Measurements from ENCODE around the gene ETHE1.

Gene ETHE1, protein sequence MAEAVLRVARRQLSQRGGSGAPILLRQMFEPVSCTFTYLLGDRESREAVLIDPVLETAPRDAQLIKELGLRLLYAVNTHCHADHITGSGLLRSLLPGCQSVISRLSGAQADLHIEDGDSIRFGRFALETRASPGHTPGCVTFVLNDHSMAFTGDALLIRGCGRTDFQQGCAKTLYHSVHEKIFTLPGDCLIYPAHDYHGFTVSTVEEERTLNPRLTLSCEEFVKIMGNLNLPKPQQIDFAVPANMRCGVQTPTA

DNA sequence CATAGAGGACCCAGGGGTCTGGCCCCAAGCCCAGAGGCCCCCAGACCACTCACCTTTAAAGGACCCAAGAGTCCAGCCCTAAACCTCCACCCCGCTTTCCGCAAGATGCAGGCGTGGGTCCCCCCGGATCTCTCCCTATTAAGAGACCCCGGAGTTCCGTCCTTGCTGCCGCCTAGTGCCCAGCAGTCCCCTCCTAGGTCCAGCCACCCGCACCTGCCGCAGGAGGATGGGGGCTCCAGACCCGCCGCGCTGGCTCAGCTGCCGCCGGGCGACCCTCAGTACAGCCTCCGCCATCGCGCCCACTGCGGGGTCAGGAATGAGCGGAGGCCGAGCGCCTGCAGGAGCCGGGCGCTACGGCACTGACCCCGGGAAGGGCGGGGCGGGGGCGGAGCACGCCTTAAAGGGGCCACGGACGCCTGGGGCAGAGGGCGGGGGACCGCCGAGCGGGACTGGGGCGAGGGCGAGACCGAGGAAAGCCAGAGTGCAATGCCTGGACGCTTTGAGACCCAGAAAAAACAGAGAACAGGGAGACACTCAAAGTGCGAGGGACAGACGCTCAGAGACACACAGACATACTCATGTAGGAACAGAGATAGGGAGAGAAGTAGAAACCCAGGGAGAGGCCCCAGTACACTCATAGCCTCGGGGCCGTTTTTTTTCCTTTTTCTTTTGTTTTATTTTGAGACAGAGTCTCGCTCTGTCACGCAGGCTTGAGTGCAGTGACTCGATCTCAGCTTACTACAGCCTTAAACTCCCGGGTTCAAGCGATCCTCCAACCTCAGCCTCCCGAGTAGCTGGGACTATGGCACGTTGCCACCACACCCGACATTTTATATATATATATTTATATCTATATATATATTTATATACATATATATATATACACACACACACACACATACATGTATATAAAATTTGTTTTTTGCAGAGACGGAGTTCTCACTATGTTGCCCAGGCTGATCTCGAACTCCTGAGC, at the start of gene ETHE1:
Gene ETHE1, minus strand, starts transcription at position 318 of the 976 bp plus-strand sequence. Its CDS starts 24 bp downstream, at position 294.
- Histone ChIP-seq H3K4me3 (peak within 1 kb of the TSS; percentile 82), H3K4me1 (peaks cover 9% of the 10 kb centered on the region), H3K36me3 (replicated peaks) (no peaks in the 10 kb centered on the region), H3K9me3 (no peaks in the 10 kb centered on the region), H3K27me3 (ENCODE audit: low read depth) (no peaks in the 10 kb centered on the region)
- in situ Hi-C loops (cut with MboI; ENCODE audit: low sequenced_read_pairs), result no loop called here
- DNase-seq (ENCODE audit: low spot score in 2 of 2), result peak; percentile 75 to 93

DNA sequence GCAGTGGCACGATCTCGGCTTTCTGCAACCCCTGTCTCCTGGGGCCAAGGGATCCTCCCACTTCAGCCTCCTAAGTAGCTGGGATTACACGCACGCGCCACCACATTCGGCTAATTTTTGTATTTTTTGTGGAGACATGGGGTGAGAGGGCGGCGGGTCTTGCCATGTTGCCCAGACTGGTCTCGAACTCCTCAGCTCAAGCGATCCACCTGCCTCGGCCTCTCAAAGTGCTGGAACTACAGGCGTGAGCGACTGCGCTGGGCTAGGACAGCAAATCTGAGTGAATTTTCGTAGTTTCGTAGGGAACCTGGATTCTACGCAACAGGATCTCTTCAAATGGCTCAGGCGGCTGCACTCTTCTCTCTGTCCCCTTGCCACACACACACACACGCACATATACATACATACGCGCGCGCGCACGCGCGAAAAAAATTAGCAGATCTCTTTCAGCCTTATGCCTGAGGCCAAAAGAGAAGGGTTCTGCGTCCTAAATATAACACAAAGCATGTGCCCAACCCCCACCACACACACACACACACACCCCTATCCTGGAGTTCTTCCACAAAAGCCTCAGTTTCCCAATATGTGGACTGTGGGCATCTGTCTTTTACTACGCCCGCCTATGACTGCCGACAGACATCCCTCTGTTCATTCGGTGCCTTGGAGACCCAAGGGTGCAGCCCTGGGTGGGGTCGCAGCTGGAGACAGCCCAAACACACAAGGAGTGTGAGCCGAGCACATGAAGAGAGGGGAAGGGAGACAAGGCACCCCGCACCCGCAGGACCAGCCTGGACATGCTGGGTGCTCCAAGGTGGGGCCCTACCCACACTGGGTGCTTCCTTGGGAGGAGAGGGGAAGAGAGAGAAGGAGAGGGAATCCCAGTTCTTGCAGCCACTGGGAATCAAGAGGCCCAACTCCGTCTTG, 49.2 kb upstream of the ETHE1 start:
- peaks cover 4% of the 10 kb centered on the region; the same call in 1 of the 2 replicates for H3K27me3 ChIP-seq (ENCODE audit: low read depth)
- no peaks in the 10 kb centered on the region for H3K36me3 ChIP-seq (replicated peaks)
- no peaks in the 10 kb centered on the region for H3K9me3 ChIP-seq
- DNase-seq (ENCODE audit: low spot score in 2 of 2), result no peak
- H3K4me1 ChIP-seq, result peaks cover 4% of the 10 kb centered on the region
- in situ Hi-C loops (cut with MboI; ENCODE audit: low sequenced_read_pairs), result no loop called here
- H3K4me3 ChIP-seq, result peak overlapping the region; percentile 82

GRCh38 chr19:43575156-43575950, 48.4 kb upstream of the ETHE1 start, which contains the start of the genes PINLYP and XRCC1:
Gene PINLYP, plus strand, starts transcription at chr19:43575801. Its CDS starts 1,391 bp downstream, at chr19:43577192.
Gene XRCC1, minus strand, starts transcription at chr19:43575527. Its CDS starts 69 bp downstream, at chr19:43575458.
- no peaks in the 10 kb centered on the region for H3K36me3 ChIP-seq (replicated peaks)
- peak; percentile 95 to 99 for DNase-seq (ENCODE audit: low spot score in 2 of 2)
- H3K27me3 ChIP-seq (ENCODE audit: low read depth), result peaks cover 4% of the 10 kb centered on the region; the same call in 1 of the 2 replicates
- H3K4me3 ChIP-seq, result peak within 1 kb of the TSS; percentile 82
- in situ Hi-C loops (cut with MboI; ENCODE audit: low sequenced_read_pairs), result no loop called here
- no peaks in the 10 kb centered on the region for H3K9me3 ChIP-seq
- peaks cover 4% of the 10 kb centered on the region for H3K4me1 ChIP-seq

GRCh38 chr19:43574424-43575155, 47.6 kb upstream of the ETHE1 start:
- peaks cover 4% of the 10 kb centered on the region; the same call in 1 of the 2 replicates for H3K27me3 ChIP-seq (ENCODE audit: low read depth)
- H3K4me3 ChIP-seq, result peak overlapping the region; percentile 82
- in situ Hi-C loops (cut with MboI; ENCODE audit: low sequenced_read_pairs), result no loop called here
- H3K9me3 ChIP-seq, result no peaks in the 10 kb centered on the region
- peaks cover 4% of the 10 kb centered on the region for H3K4me1 ChIP-seq
- no peaks in the 10 kb centered on the region for H3K36me3 ChIP-seq (replicated peaks)
- DNase-seq (ENCODE audit: low spot score in 2 of 2), result peak in 1 of 2 experiments; percentile 25

DNA sequence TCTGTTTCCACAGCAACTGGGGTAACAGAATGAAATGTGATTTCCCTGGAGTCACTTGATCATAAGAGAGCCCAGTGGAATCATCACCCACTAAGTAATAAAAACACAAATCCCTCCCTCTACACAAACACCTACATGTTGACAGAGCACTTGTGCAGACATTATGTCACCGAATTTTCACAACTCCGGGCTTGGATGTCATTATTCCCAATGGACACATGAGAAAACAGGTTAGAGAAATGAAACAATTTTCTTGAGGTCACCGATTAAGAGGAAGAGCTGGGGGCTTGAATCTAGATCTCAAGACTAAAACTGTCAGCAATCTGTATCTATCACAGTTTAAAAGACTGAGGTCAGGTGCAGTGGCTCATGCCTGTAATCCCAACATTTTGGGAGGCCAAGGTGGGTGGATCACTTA, 45.2 kb upstream of the ETHE1 start:
- Histone ChIP-seq H3K27me3 (ENCODE audit: low read depth) (no peaks in the 10 kb centered on the region), H3K4me3 (no peak overlapping the region), H3K4me1 (peaks cover 4% of the 10 kb centered on the region), H3K36me3 (replicated peaks) (no peaks in the 10 kb centered on the region), H3K9me3 (no peaks in the 10 kb centered on the region)
- no peak for DNase-seq (ENCODE audit: low spot score in 2 of 2)
- in situ Hi-C loops (cut with MboI; ENCODE audit: low sequenced_read_pairs), result no loop called here

DNA sequence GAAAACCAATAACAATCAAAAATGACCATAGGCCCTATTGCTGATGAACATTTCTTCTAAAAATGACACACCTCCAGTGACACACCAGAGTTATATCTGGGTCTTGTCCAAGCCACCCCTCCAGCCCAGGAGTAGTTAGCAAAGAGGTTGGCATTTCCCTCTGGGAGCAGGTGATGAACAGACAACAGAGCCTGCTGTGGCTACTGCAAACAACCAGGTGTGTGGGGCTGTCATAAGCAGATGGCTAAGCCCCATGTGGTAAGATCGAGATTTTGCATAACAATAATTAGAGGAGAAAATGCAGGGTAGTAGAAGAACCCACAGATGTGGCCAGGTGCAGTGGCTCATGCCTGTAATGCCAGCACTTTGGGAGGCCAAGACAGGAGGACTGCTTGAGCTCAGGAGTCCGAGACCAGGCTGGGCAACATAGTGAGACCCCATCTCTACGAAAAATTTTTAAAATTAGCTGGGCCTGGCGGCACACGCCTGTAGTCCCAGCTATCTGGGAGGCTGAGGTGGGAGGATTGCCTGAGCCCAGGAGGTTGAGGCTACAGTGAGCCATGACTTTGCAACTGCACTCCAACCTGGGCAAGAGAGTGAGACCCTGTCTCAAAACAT, 43.3 kb upstream of the ETHE1 start:
- Histone ChIP-seq H3K27me3 (ENCODE audit: low read depth) (no peaks in the 10 kb centered on the region), H3K4me1 (no peaks in the 10 kb centered on the region), H3K36me3 (replicated peaks) (no peaks in the 10 kb centered on the region), H3K9me3 (no peaks in the 10 kb centered on the region), H3K4me3 (no peak overlapping the region)
- in situ Hi-C loops (cut with MboI; ENCODE audit: low sequenced_read_pairs), result no loop called here
- DNase-seq (ENCODE audit: low spot score in 2 of 2), result no peak

DNA sequence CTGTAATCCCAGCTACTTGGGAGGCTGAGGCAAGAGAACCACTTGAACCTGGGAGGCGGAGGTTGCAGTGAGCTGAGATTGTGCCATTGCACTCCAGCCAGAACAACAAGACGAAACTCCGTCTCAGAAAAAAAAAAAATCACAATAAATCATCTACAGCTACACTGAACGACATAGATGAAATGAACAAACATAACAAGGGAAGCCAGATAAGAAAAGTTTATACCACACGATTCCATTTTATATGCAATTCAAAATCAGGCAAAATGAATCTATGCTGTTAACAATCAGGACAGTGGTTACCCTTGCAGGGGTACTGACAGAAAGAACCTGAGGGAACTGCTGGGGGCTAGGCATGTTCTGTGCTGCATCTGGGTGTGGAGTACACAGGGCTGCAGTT, 42.7 kb upstream of the ETHE1 start:
- DNase-seq (ENCODE audit: low spot score in 2 of 2), result no peak
- H3K4me3 ChIP-seq, result no peak overlapping the region
- no peaks in the 10 kb centered on the region for H3K27me3 ChIP-seq (ENCODE audit: low read depth)
- H3K36me3 ChIP-seq (replicated peaks), result no peaks in the 10 kb centered on the region
- H3K9me3 ChIP-seq, result no peaks in the 10 kb centered on the region
- H3K4me1 ChIP-seq, result no peaks in the 10 kb centered on the region
- in situ Hi-C loops (cut with MboI; ENCODE audit: low sequenced_read_pairs), result no loop called here

DNA sequence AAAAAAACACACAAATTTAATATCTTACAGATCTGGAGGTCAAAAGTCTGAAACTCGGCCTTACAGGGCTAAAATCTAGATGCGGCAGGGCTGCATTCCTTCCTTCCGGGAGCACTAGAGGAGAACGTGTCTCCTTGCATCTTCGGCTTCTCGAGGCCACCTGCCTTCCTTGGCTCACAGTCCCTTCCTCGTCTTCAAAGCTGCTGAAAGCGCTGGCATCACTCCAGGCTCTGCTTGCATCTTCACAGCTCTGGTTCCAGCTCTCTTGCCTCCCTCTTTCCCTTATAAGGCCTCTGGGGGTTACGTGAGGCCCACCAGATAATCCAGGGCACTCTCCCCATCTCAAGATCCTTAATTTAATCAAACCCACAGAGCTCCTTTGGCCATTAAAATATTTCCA, 37.8 kb upstream of the ETHE1 start:
- Histone ChIP-seq H3K36me3 (replicated peaks) (no peaks in the 10 kb centered on the region), H3K27me3 (ENCODE audit: low read depth) (no peaks in the 10 kb centered on the region), H3K4me3 (no peak overlapping the region), H3K9me3 (no peaks in the 10 kb centered on the region), H3K4me1 (no peaks in the 10 kb centered on the region)
- no peak for DNase-seq (ENCODE audit: low spot score in 2 of 2)
- in situ Hi-C loops (cut with MboI; ENCODE audit: low sequenced_read_pairs), result no loop called here

- H3K9me3 ChIP-seq, result no peaks in the 10 kb centered on the region
- in situ Hi-C loops (cut with MboI; ENCODE audit: low sequenced_read_pairs), result no loop called here
- H3K4me1 ChIP-seq, result no peaks in the 10 kb centered on the region
- no peaks in the 10 kb centered on the region for H3K27me3 ChIP-seq (ENCODE audit: low read depth)
- H3K36me3 ChIP-seq (replicated peaks), result no peaks in the 10 kb centered on the region
- no peak for DNase-seq (ENCODE audit: low spot score in 2 of 2)
- H3K4me3 ChIP-seq, result no peak overlapping the region
These were observed 36.9 kb upstream of the ETHE1 start for GRCh38 chr19:43563816-43564457.

DNA sequence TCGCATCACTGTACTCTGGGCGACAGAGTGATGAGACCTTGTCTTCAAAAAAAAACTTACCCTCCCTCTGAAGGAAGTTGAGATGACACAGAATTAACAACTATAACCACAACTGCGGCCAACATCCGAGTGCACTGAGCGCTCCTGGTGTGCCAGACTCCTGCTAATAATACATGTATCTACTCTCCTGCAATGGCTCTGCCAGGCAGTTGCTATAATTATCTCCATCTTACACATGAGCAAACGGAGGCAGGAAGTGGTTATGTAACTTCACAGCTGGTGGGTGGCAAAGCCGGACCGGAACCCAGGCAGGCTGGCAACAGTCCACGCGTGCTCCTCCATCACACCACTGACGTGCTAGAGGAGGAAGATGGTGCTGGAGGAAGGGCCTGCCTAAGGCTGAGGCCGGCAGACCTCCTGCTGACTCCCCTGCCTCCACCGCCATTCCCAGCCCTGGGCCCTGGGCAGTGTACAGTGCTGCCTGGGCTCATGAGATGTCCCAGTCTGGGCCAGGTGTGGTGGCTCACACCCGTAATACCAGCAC, 35.8 kb upstream of the ETHE1 start:
- in situ Hi-C loops (cut with MboI; ENCODE audit: low sequenced_read_pairs), result no loop called here
- no peaks in the 10 kb centered on the region for H3K4me1 ChIP-seq
- H3K36me3 ChIP-seq (replicated peaks), result no peaks in the 10 kb centered on the region
- H3K9me3 ChIP-seq, result no peaks in the 10 kb centered on the region
- no peak overlapping the region for H3K4me3 ChIP-seq
- no peaks in the 10 kb centered on the region for H3K27me3 ChIP-seq (ENCODE audit: low read depth)
- no peak for DNase-seq (ENCODE audit: low spot score in 2 of 2)

- no peak for DNase-seq (ENCODE audit: low spot score in 2 of 2)
- in situ Hi-C loops (cut with MboI; ENCODE audit: low sequenced_read_pairs), result no loop called here
- no peak overlapping the region for H3K4me3 ChIP-seq
- H3K9me3 ChIP-seq, result no peaks in the 10 kb centered on the region
- H3K27me3 ChIP-seq (ENCODE audit: low read depth), result no peaks in the 10 kb centered on the region
- H3K36me3 ChIP-seq (replicated peaks), result no peaks in the 10 kb centered on the region
- H3K4me1 ChIP-seq, result no peaks in the 10 kb centered on the region
These were observed 35.3 kb upstream of the ETHE1 start for GRCh38 chr19:43562226-43562697.

Data from HAP-1 (cell line).